ENCODE results near the gene MUC3A. TPM values are rescaled to one million over a fixed set of nuclear protein-coding genes. Genes with fewer than 3 reads are reported as not detected.

MUC3A gene
- total and polyA plus RNA-seq, 8 donors, result 0.53 to 8.7 (median 2.0) TPM

DNA sequence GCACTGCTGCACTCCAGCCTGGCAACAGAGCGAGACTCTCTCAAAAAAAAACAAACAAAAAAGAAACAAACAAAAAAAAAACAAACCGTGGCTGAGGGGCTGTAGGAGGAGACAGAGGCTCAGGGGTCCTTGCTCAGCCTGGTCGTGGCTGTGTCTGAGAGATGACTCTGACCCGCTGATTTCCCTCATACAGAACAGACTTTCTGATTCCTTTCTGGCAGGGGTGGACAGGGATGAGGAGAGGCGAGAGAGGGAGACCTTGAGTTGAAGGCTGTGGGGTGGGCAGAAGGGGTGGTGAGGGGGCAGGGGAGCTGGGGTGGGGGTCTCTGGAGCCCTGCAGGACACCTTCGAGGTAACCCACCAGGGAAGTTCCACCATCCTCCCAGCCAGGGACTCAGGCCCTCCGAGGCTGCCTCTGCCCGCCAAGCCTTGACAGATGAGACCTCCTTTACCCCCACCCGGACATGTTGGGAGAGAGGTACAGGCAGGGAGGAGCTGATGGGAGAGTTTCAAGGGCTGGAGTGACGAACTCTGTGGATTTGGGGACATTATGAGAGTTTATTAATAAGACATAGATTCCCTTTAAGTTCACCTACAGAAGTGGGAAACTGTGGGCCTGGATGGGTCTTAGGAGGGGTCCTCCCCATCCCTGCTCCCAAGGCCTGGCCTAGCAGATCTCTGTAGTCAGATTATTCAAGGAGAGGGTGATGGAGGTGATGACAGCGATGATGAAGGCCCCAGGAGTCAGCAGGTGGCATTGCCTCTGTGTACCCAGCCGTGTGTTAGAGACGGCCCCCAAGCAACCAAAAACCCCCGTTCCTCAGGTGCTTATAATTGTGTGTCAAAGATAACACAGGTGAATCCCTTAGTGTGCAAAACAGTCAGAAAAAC lies 22.0 kb downstream of the MUC3A start:
- intact Hi-C loops (cut with DNase I), result no loop called here
- peaks cover 0 to 10% (median 7%) of the 10 kb centered on the region in 4 donors for H3K27me3 ChIP-seq
- no peak for ATAC-seq
- TF ChIP-seq, protein P1, sequence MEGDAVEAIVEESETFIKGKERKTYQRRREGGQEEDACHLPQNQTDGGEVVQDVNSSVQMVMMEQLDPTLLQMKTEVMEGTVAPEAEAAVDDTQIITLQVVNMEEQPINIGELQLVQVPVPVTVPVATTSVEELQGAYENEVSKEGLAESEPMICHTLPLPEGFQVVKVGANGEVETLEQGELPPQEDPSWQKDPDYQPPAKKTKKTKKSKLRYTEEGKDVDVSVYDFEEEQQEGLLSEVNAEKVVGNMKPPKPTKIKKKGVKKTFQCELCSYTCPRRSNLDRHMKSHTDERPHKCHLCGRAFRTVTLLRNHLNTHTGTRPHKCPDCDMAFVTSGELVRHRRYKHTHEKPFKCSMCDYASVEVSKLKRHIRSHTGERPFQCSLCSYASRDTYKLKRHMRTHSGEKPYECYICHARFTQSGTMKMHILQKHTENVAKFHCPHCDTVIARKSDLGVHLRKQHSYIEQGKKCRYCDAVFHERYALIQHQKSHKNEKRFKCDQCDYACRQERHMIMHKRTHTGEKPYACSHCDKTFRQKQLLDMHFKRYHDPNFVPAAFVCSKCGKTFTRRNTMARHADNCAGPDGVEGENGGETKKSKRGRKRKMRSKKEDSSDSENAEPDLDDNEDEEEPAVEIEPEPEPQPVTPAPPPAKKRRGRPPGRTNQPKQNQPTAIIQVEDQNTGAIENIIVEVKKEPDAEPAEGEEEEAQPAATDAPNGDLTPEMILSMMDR (IDR thresholded peaks at IDR 0.05), result no peak
- no peak for FAIRE-seq
- no peaks in the 10 kb centered on the region for H3K9me3 ChIP-seq
- H3K4me1 ChIP-seq, result peaks cover 0 to 5% (median 0%) of the 10 kb centered on the region in 3 donors
- no peak for DNase-seq
- no peak overlapping the region for H3K27ac ChIP-seq
- no peaks in the 10 kb centered on the region for H3K36me3 ChIP-seq
- H3K4me3 ChIP-seq, result no peak overlapping the region
- 40 to 44% methylated on average over 14 of the region's 14 CpGs for WGBS, 2 donors

DNA sequence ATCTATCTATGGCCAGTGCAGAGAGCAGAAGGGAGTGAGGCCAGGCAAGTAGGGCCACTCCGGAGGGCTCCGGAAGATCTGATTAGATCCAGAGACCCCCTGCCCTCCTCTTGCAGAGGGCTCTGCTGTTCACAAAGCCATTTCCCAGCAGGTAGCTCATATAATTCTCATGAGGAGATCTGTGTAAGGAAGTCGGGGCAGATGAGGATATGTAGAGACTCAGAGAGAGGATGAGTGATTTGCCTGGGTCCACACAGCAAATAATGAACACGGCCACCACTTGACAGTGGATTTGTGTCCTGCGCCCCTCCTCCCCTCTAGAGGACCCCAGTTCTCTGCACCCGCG lies 22.6 kb downstream of the MUC3A start:
- TF ChIP-seq, protein P1 (IDR thresholded peaks at IDR 0.05), result no peak
- intact Hi-C loops (cut with DNase I), result no loop called here
- Histone ChIP-seq H3K27ac (no peak overlapping the region), H3K9me3 (no peaks in the 10 kb centered on the region), H3K27me3 (peaks cover 0 to 7% (median 2%) of the 10 kb centered on the region in 4 donors), H3K36me3 (no peaks in the 10 kb centered on the region), H3K4me1 (no peaks in the 10 kb centered on the region), H3K4me3 (no peak overlapping the region)
- DNase-seq (no peak), ATAC-seq (no peak), FAIRE-seq (no peak)
- 32 to 49% methylated on average over 7 of the region's 7 CpGs for WGBS, 2 donors

DNA sequence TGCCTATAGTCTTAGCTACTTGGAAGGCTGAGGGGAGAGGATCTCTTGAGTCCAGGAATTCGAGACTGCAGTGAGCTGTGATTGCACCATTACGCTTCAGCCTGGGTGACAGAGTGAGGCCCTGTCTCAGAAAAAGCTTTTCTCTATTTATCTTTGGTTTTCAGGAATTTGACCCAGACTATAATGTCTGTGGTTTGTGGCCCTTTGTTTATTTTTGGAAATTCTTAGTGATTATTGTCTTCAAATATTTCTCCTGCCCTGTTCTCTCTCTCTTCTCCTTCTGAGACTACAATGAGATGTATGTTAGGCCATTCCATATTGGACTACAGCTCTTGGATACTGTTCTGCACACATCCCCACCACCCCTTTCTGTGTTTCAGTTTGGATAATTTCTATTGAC lies 24.7 kb downstream of the MUC3A start:
- H3K36me3 ChIP-seq, result no peaks in the 10 kb centered on the region
- no peak overlapping the region for H3K27ac ChIP-seq
- no peaks in the 10 kb centered on the region for H3K9me3 ChIP-seq
- no peak overlapping the region for H3K4me3 ChIP-seq
- H3K27me3 ChIP-seq, result peaks cover 0 to 4% (median 0%) of the 10 kb centered on the region in 4 donors
- WGBS, 2 donors, result 77 to 85% methylated on average over 2 of the region's 2 CpGs
- FAIRE-seq (no peak), DNase-seq (no peak), ATAC-seq (no peak)
- TF ChIP-seq, protein P1 (IDR thresholded peaks at IDR 0.05), result no peak
- intact Hi-C loops (cut with DNase I), result no loop called here
- no peaks in the 10 kb centered on the region for H3K4me1 ChIP-seq

DNA sequence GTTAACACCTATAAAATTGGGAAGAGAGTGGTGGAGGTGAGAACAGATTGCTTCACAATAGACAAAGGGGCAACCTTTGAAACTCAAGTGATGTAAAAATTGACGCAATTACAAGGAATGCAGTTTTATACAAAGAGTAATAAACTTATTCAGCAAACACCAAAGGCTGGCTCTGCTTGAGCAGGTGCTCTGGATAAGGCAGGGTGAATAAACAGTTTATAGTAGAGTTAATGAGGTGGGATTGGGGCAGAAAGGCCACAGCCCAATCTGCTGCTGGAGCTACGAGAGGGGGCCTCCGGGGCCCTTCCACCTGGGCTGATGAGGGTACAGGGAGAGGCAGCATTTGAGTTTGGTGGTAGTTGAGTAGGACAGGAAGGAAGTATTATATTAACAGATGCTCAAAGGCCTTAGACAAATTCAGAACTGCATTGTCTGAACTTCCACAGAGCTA lies 26.1 kb downstream of the MUC3A start:
- FAIRE-seq, result peak; percentile 82
- no peak overlapping the region for H3K27ac ChIP-seq
- no peaks in the 10 kb centered on the region for H3K4me1 ChIP-seq
- no peaks in the 10 kb centered on the region for H3K27me3 ChIP-seq
- ATAC-seq, result no peak
- no peaks in the 10 kb centered on the region for H3K36me3 ChIP-seq
- H3K9me3 ChIP-seq, result no peaks in the 10 kb centered on the region
- DNase-seq, result no peak
- 53 to 63% methylated on average over 3 of the region's 3 CpGs for WGBS, 2 donors
- intact Hi-C loops (cut with DNase I), result no loop called here
- no peak overlapping the region for H3K4me3 ChIP-seq
- TF ChIP-seq, protein P1 (IDR thresholded peaks at IDR 0.05), result no peak

DNA sequence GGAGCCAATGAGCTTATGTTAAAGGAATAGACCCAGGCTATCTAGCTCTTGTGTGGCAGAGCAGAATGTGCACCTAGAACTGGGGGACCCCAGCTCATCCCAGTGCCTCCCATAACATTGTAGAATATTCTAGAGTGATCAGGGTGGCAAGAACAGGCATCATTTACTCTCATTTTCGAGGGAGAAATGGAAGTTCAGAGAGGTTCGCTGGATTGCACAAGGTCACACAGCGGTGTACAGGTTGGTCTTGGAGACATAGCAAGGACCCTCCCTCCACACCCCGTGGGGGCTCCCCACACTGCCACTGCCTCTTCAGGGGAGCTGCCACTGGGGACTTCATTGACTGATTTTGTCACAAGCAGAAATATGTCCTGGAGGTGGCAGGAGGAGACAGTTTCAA lies 29.0 kb downstream of the MUC3A start:
- Histone ChIP-seq H3K4me3 (no peak overlapping the region), H3K36me3 (no peaks in the 10 kb centered on the region), H3K9me3 (no peaks in the 10 kb centered on the region), H3K27me3 (no peaks in the 10 kb centered on the region), H3K4me1 (no peaks in the 10 kb centered on the region), H3K27ac (no peak overlapping the region)
- DNase-seq (no peak), ATAC-seq (no peak), FAIRE-seq (no peak)
- TF ChIP-seq, protein P1 (IDR thresholded peaks at IDR 0.05), result no peak
- intact Hi-C loops (cut with DNase I), result no loop called here
- WGBS, 2 donors, result 60 to 76% methylated on average over 4 of the region's 4 CpGs

Measured in pancreas (tissue), 10 donors.